ENCODE results near the gene GPC1. TPM values are rescaled to one million over a fixed set of nuclear protein-coding genes. Genes with fewer than 3 reads are reported as not detected.
"Not testable (repeated sequence)": the region's sequence is repeated elsewhere in the genome, so short reads cannot be mapped to it uniquely, and the experiment has no call there.

The GPC1 gene
- total RNA-seq, 1 donor from 2014 or later = 65.7 TPM

- DNase-seq (ENCODE audit: low spot score) = peak; percentile 8
These were observed 31.7 kb downstream of the GPC1 start for GRCh38 chr2:240467149-240467642.

GRCh38 chr2:240467659-240468302 is 32.3 kb downstream of the GPC1 start:
- DNase-seq (ENCODE audit: low spot score) = peak; percentile 8

- no peak for DNase-seq (ENCODE audit: low spot score)
These were observed 33.1 kb downstream of the GPC1 start for GRCh38 chr2:240468303-240469238.

- DNase-seq (ENCODE audit: low spot score) = no peak
These were observed 33.8 kb downstream of the GPC1 start for GRCh38 chr2:240469239-240469636.

GRCh38 chr2:240469740-240470139 is 34.3 kb downstream of the GPC1 start:
- DNase-seq (ENCODE audit: low spot score) = no peak

- no peak for DNase-seq (ENCODE audit: low spot score)
These were observed 36.8 kb downstream of the GPC1 start for GRCh38 chr2:240472078-240472790.

- no peak for DNase-seq (ENCODE audit: low spot score)
These were observed 37.7 kb downstream of the GPC1 start for GRCh38 chr2:240473211-240473610.

- no peak for DNase-seq (ENCODE audit: low spot score)
These were observed 42.5 kb downstream of the GPC1 start for GRCh38 chr2:240477916-240478315.

GRCh38 chr2:240478346-240479110 is 43.1 kb downstream of the GPC1 start:
- peak; percentile 9 for DNase-seq (ENCODE audit: low spot score)

- DNase-seq (ENCODE audit: low spot score) = peak; percentile 8
These were observed 43.6 kb downstream of the GPC1 start for GRCh38 chr2:240479111-240479501.

- no peak for DNase-seq (ENCODE audit: low spot score)
These were observed 45.6 kb downstream of the GPC1 start for GRCh38 chr2:240480834-240481623.

- no peak for DNase-seq (ENCODE audit: low spot score)
These were observed 46.3 kb downstream of the GPC1 start for GRCh38 chr2:240481720-240482119.

GRCh38 chr2:240482141-240482540 is 46.7 kb downstream of the GPC1 start:
- no peak for DNase-seq (ENCODE audit: low spot score)

GRCh38 chr2:240491483-240491882 is 56.0 kb downstream of the GPC1 start:
- no peak for DNase-seq (ENCODE audit: low spot score)

- DNase-seq (ENCODE audit: low spot score) = no peak
These were observed 58.8 kb downstream of the GPC1 start for GRCh38 chr2:240494194-240494793.

- DNase-seq (ENCODE audit: low spot score) = not testable (repeated sequence)
These were observed 59.5 kb downstream of the GPC1 start for GRCh38 chr2:240494942-240495341.

- not testable (repeated sequence) for DNase-seq (ENCODE audit: low spot score)
These were observed 61.6 kb downstream of the GPC1 start for GRCh38 chr2:240497082-240497481.

- no peak for DNase-seq (ENCODE audit: low spot score)
These were observed 62.9 kb downstream of the GPC1 start for GRCh38 chr2:240498171-240498957.

- no peak for DNase-seq (ENCODE audit: low spot score)
These were observed 63.4 kb downstream of the GPC1 start for GRCh38 chr2:240498958-240499260.
